ENCODE results near the gene ZC3H10.

DNA sequence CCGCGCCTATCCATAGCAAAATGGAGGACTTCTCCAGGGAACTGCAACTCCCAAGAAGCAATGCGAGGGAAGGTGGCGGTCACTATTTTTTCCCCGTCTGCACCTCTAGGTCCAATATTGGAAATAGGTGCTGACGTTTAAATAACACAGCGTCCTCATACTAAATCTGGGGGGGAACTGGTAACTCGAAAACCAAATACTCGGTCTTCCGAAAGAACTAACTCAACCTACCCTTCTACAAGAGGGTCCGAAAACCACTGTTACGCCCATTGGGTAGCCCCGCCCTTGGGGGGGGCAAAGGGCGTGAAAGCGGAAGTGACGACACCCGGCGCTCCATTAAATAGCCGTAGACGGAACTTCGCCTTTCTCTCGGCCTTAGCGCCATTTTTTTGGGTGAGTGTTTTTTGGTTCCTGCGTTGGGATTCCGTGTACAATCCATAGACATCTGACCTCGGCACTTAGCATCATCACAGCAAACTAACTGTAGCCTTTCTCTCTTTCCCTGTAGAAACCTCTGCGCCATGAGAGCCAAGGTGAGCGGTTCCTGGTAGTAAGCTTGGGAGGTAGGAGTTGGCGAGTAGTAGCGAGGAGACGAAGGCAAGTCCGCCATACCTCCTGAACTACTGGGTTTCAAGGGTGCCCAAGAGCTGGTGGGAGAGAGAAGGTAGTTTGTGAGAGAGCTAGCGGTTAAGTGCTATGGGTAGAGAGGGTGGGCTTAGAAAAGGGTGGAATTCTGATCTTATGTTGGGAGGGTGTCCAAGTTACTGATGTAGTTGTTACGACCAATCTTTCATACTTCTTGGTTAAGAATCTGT is 1.6 kb upstream of the ZC3H10 start, which contains the start of gene RPL41:
- no peak for TF ChIP-seq BHLHE40 (IDR thresholded peaks at IDR 0.05; ENCODE audit: low read depth, low read length)
- TF ChIP-seq NFE2L2 (IDR thresholded peaks at IDR 0.05; ENCODE audit: low read depth, low read length): no peak
- TF ChIP-seq, protein P1, sequence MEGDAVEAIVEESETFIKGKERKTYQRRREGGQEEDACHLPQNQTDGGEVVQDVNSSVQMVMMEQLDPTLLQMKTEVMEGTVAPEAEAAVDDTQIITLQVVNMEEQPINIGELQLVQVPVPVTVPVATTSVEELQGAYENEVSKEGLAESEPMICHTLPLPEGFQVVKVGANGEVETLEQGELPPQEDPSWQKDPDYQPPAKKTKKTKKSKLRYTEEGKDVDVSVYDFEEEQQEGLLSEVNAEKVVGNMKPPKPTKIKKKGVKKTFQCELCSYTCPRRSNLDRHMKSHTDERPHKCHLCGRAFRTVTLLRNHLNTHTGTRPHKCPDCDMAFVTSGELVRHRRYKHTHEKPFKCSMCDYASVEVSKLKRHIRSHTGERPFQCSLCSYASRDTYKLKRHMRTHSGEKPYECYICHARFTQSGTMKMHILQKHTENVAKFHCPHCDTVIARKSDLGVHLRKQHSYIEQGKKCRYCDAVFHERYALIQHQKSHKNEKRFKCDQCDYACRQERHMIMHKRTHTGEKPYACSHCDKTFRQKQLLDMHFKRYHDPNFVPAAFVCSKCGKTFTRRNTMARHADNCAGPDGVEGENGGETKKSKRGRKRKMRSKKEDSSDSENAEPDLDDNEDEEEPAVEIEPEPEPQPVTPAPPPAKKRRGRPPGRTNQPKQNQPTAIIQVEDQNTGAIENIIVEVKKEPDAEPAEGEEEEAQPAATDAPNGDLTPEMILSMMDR (conservative IDR thresholded peaks at IDR 0.05; ENCODE audit: low read depth, low read length): no peak
- peak; percentile 100 for TF ChIP-seq POLR2A (IDR thresholded peaks at IDR 0.05; ENCODE audit: low read depth, low read length)
- TF ChIP-seq, protein P2, sequence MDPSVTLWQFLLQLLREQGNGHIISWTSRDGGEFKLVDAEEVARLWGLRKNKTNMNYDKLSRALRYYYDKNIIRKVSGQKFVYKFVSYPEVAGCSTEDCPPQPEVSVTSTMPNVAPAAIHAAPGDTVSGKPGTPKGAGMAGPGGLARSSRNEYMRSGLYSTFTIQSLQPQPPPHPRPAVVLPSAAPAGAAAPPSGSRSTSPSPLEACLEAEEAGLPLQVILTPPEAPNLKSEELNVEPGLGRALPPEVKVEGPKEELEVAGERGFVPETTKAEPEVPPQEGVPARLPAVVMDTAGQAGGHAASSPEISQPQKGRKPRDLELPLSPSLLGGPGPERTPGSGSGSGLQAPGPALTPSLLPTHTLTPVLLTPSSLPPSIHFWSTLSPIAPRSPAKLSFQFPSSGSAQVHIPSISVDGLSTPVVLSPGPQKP (IDR thresholded peaks at IDR 0.05; ENCODE audit: borderline replicate concordance, low read depth, low read length): no peak
- TF ChIP-seq MAFK (IDR thresholded peaks at IDR 0.05; ENCODE audit: low read depth, low read length): no peak
- TF ChIP-seq RAD21 (IDR thresholded peaks at IDR 0.05; ENCODE audit: low read length): no peak
- no peak for TF ChIP-seq CHD1 (IDR thresholded peaks at IDR 0.05; ENCODE audit: low read depth, low read length)
- TF ChIP-seq SMC3 (IDR thresholded peaks at IDR 0.05; ENCODE audit: low read depth, low read length): no peak; the same call in 1 of the 2 replicates
- TF ChIP-seq USF2 (IDR thresholded peaks at IDR 0.05; ENCODE audit: low read depth, low read length): no peak
- 0 out of 2 replicates have a peak, but pooled peaks have one; percentile 10 for TF ChIP-seq CEBPB (IDR thresholded peaks at IDR 0.05; ENCODE audit: low read depth, low read length)
- no peak for TF ChIP-seq MXI1 (IDR thresholded peaks at IDR 0.05; ENCODE audit: borderline replicate concordance, low read depth, low read length)
- no peak for TF ChIP-seq RFX5 (IDR thresholded peaks at IDR 0.05; ENCODE audit: low read depth, low read length)
- TF ChIP-seq FOS (IDR thresholded peaks at IDR 0.05; ENCODE audit: low read depth, low read length): no peak

All from IMR-90 (cell line).